SJCRH30 (cell line): ENCODE data around the gene TMSB4X. TPM values are rescaled to one million over a fixed set of nuclear protein-coding genes. Genes with fewer than 3 reads are reported as not detected.
"Not testable (repeated sequence)": the region's sequence is repeated elsewhere in the genome, so short reads cannot be mapped to it uniquely, and the experiment has no call there.

Source experiments
- DNase-seq, 2 experiments: peaks; one replicate each; pipeline ENCODE4 v3.0.0-alpha.2; 2015 to 2020
- H3K27ac ChIP-seq: fragments of 250-450 bp; sonication (Bioruptor Pico); 2 replicates; pipeline ENCODE4 v1.5.1; 2020; ENCODE audit warnings: mild to moderate bottlenecking, moderate library complexity
- H3K27me3 ChIP-seq: fragments of 250-450 bp; sonication (Bioruptor Pico); 2 replicates; pipeline ENCODE4 v1.5.1; 2020; ENCODE audit warnings: mild to moderate bottlenecking, moderate library complexity
- H3K36me3 ChIP-seq: fragments of 250-450 bp; sonication (Bioruptor Pico); 2 replicates; pipeline ENCODE4 v1.5.1; 2020; ENCODE audit warnings: mild to moderate bottlenecking, moderate library complexity
- H3K4me1 ChIP-seq: fragments of 250-450 bp; sonication (Bioruptor Pico); 2 replicates; pipeline ENCODE4 v1.5.1; 2020; ENCODE audit warnings: mild to moderate bottlenecking, moderate library complexity
- H3K4me3 ChIP-seq: fragments of 250-450 bp; sonication (Bioruptor Pico); 2 replicates; pipeline ENCODE4 v1.5.1; 2020; ENCODE audit warnings: mild to moderate bottlenecking, moderate library complexity
- H3K9me3 ChIP-seq: fragments of 250-450 bp; sonication (Bioruptor Pico); replicated peaks from 2 replicates; pipeline ENCODE4 v1.5.1; 2020; ENCODE audit warnings: mild to moderate bottlenecking, moderate library complexity
- total RNA-seq: library from RNA; depleted of rRNA; stranded (reverse); fragments of >200 nt; shearing (Covaris generic); gene quantifications from 2 replicates; pipeline ENCODE4 v1.2.3, GENCODE V29; 2014

Gene TMSB4X
- total RNA-seq, 1 experiment from 2014 or later, result 1,274 TPM

DNA sequence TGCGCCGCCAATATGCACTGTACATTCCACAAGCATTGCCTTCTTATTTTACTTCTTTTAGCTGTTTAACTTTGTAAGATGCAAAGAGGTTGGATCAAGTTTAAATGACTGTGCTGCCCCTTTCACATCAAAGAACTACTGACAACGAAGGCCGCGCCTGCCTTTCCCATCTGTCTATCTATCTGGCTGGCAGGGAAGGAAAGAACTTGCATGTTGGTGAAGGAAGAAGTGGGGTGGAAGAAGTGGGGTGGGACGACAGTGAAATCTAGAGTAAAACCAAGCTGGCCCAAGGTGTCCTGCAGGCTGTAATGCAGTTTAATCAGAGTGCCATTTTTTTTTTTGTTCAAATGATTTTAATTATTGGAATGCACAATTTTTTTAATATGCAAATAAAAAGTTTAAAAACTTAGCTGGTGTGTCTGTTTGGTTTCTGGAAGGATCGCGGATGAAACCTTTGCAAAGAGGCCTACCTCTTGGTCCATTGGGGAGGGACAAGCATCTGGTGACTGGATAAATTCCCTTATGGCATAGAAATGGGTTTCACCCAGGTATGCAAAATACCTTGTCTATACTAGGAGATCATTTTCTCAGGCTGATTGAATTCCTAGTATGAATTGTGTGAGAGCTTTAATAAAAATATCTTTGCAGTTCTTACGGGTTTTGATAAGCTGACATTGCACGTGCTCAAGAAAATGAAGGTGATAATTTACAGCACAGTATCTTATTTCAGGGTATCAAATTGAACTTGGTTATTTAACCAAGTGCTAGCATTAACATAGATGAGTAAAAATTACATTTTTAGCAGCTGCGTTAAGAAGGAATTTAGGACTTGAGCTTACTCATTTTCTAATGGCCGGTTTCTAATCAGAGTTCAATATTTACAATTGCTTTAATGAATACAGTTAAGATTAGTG, 2.2 kb downstream of the TMSB4X start:
- not testable (repeated sequence) for H3K9me3 ChIP-seq, DNase-seq, H3K27me3 ChIP-seq
- peak overlapping the region; percentile 88 for H3K4me3 ChIP-seq
- peaks cover 21% of the 10 kb centered on the region for H3K36me3 ChIP-seq
- peaks cover 11% of the 10 kb centered on the region for H3K4me1 ChIP-seq
- H3K27ac ChIP-seq, result peak overlapping the region; percentile 87

DNA sequence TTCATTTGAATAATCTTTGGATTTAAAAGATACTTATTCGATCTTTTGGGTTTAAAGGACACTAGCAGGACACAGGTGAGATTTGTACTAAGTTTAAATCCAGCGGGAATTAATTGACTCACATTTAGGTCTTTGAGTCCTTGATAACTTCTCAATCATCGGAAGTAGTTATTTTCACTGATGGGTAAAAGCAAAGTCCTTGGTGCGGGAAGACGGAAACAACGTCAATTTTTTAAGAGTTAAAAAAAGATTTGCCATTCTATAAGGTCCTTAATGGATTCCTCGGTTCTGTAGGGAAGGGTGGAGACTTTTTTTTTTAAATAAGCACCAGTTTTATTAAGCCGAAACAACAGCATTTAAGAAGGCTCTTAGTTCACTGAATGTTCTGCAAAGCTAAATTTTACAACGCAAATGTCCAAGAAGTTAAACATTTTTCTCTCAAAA, 2.9 kb downstream of the TMSB4X start:
- DNase-seq, result no peak
- Histone ChIP-seq H3K27me3 (no peaks in the 10 kb centered on the region), H3K36me3 (peaks cover 21% of the 10 kb centered on the region), H3K9me3 (no peaks in the 10 kb centered on the region), H3K4me3 (peak overlapping the region; percentile 88; the same call in 1 of the 2 replicates), H3K4me1 (peaks cover 11% of the 10 kb centered on the region), H3K27ac (no peak overlapping the region; the same call in 1 of the 2 replicates)

GRCh38 chrX:12978205-12979025, 3.5 kb downstream of the TMSB4X start:
- Histone ChIP-seq H3K4me1 (peaks cover 13% of the 10 kb centered on the region), H3K4me3 (no peak overlapping the region), H3K9me3 (no peaks in the 10 kb centered on the region), H3K27ac (no peak overlapping the region; the same call in 1 of the 2 replicates), H3K36me3 (peaks cover 21% of the 10 kb centered on the region), H3K27me3 (no peaks in the 10 kb centered on the region)
- DNase-seq, result peak in 1 of 2 experiments; percentile 30

DNA sequence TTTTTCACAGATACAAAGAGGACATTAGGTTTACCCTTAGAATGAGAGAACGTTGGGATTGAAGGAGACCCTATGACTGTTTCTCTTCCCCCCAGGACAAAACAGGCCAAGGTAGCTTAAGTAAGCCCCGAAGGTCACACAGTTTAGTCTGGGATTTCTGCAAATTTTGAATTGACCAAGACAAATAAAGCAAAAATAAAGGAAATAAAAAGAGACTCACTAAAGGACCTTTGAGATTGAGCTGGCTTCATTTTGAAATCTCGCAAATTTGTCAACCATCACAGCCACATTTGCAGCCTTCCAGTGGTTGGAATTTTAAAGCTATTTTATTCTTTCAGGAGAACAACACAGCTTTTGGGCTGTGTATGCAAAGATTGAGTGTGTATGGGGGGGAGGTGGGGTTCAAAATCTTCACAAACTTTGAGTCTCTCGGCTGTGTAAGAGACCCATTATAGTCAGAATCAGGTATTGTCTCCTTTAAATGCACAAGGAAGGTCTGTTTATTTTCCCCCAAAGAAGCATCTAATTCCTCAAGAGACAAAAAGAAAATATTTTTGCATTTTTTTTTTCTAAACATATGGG, 4.2 kb downstream of the TMSB4X start:
- no peak overlapping the region for H3K4me3 ChIP-seq
- H3K4me1 ChIP-seq, result peaks cover 20% of the 10 kb centered on the region
- peaks cover 21% of the 10 kb centered on the region for H3K36me3 ChIP-seq
- no peak for DNase-seq
- no peak overlapping the region for H3K27ac ChIP-seq
- no peaks in the 10 kb centered on the region for H3K9me3 ChIP-seq
- no peaks in the 10 kb centered on the region for H3K27me3 ChIP-seq

GRCh38 chrX:12979616-12980015, 4.7 kb downstream of the TMSB4X start:
- H3K4me1 ChIP-seq, result peaks cover 23% of the 10 kb centered on the region
- H3K27me3 ChIP-seq, result no peaks in the 10 kb centered on the region
- no peak overlapping the region for H3K4me3 ChIP-seq
- H3K36me3 ChIP-seq, result peaks cover 21% of the 10 kb centered on the region
- no peaks in the 10 kb centered on the region for H3K9me3 ChIP-seq
- no peak overlapping the region for H3K27ac ChIP-seq
- DNase-seq, result no peak

DNA sequence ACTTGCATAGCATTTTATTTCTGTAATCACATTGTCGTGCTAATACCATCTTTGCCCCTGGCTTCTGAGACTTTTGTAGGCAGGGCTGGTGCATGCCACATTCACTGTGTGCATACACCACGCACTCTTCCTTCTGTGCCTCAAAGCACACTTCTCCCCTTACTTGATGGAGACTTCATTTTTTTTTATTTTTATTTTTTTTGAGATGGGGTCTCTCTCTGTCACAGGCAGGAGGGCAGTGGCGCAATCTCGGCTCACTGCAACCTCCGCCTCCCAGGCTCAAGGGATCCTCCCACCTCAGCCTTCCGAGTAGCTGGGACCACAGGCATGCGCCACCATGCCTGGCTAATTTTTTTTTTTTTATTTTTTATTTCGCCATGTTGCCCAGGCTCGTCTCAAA, 5.1 kb downstream of the TMSB4X start:
- H3K36me3 ChIP-seq, result peaks cover 21% of the 10 kb centered on the region
- H3K9me3 ChIP-seq, H3K4me3 ChIP-seq, H3K27ac ChIP-seq, DNase-seq, H3K27me3 ChIP-seq: not testable (repeated sequence)
- peaks cover 25% of the 10 kb centered on the region for H3K4me1 ChIP-seq

- H3K4me1 ChIP-seq, result peaks cover 32% of the 10 kb centered on the region
- no peak overlapping the region for H3K4me3 ChIP-seq
- H3K27ac ChIP-seq, result no peak overlapping the region
- no peaks in the 10 kb centered on the region; the same call in 1 of the 2 replicates for H3K9me3 ChIP-seq
- peaks cover 10% of the 10 kb centered on the region for H3K36me3 ChIP-seq
- no peaks in the 10 kb centered on the region for H3K27me3 ChIP-seq
- no peak for DNase-seq
These were observed 7.0 kb downstream of the TMSB4X start for GRCh38 chrX:12981880-12982279.

- H3K27me3 ChIP-seq, result no peaks in the 10 kb centered on the region
- peak; percentile 98 to 99 for DNase-seq
- no peaks in the 10 kb centered on the region for H3K36me3 ChIP-seq
- peaks cover 38% of the 10 kb centered on the region for H3K4me1 ChIP-seq
- peak overlapping the region; percentile 72 for H3K27ac ChIP-seq
- H3K4me3 ChIP-seq, result no peak overlapping the region
- no peaks in the 10 kb centered on the region; the same call in 1 of the 2 replicates for H3K9me3 ChIP-seq
These were observed 9.9 kb downstream of the TMSB4X start for GRCh38 chrX:12984603-12985319.

DNA sequence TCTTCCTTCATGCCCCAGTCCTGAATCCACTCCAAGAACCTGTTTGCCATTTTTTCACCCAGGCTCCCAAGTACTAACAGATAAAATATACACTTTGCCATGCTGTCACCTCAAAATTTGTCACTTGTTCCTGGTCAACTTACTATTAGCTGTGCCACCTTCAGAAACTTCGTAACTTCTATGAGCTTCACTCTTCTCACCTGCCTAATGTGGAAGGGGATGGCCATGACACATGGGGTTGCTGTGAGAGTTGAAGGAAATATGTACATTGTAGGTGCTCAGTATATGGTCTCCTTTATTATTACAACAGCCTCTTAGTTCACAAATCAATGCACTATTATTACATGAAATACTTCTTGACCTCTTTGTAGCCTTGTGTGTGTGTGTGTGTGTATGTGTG, 10.4 kb downstream of the TMSB4X start:
- no peaks in the 10 kb centered on the region for H3K27me3 ChIP-seq
- H3K9me3 ChIP-seq, result no peaks in the 10 kb centered on the region; the same call in 1 of the 2 replicates
- DNase-seq, result no peak
- H3K27ac ChIP-seq, result peak overlapping the region; percentile 72
- H3K4me3 ChIP-seq, result no peak overlapping the region
- peaks cover 39% of the 10 kb centered on the region for H3K4me1 ChIP-seq
- H3K36me3 ChIP-seq, result no peaks in the 10 kb centered on the region

DNA sequence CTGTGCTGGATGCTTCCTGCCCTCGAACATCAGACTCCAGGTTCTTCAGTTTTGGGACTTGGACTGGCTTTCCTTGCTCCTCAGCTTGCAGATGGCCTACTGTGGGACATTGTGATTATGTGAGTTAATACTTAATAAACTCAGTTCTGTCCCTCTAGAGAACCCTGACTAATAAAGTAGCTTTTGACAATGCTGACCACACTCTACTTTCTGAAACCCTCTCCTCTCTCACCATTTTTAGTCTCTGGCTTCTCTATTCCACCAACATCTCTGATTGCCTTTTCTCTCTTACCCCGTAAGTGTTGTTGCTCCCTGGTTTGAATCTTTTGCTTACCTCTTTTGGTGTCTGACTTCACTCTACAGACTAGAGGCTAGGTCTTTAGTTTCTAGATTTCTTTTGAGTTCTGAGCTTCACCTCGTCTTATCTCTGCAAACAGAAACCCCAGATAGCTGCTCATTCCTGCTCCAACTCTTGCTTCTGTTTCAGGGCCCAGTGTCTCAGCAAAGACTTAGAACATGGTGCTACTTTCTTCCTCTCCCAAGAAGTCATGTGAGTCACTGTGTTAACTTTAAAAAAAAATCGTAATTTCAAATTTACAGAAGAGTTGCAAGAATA, 11.4 kb downstream of the TMSB4X start:
- Histone ChIP-seq H3K36me3 (no peaks in the 10 kb centered on the region), H3K27ac (no peak overlapping the region), H3K27me3 (no peaks in the 10 kb centered on the region), H3K4me1 (peaks cover 39% of the 10 kb centered on the region), H3K9me3 (no peaks in the 10 kb centered on the region; the same call in 1 of the 2 replicates), H3K4me3 (no peak overlapping the region)
- no peak for DNase-seq

- no peaks in the 10 kb centered on the region; the same call in 1 of the 2 replicates for H3K9me3 ChIP-seq
- DNase-seq, result no peak
- peaks cover 39% of the 10 kb centered on the region for H3K4me1 ChIP-seq
These were observed 12.0 kb downstream of the TMSB4X start for GRCh38 chrX:12986886-12987285.

DNA sequence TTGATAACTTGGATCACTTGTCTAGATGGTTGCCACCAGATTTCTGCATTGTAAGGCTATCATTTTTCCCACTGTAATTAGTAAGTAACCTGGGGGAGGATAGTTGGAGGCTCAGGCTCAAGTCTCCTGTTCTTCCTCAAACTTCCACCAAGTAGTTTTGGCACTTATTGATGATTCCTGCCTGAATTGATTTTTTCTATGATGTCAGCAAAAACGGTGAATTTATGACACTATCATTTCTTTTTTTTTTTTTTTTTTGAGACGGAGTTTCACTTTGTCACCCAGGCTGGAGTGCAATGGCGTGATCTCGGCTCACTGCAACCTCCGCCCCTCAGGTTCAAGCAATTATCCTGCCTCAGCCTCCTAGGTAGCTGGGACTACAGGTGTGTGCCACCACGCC, 12.4 kb downstream of the TMSB4X start:
- Histone ChIP-seq H3K4me3 (no peak overlapping the region), H3K36me3 (no peaks in the 10 kb centered on the region), H3K9me3 (no peaks in the 10 kb centered on the region; the same call in 1 of the 2 replicates), H3K4me1 (peaks cover 39% of the 10 kb centered on the region), H3K27ac (no peak overlapping the region), H3K27me3 (no peaks in the 10 kb centered on the region)
- DNase-seq, result no peak

More at GRCh38 chrX:12986886-12987285, 12.0 kb downstream of the TMSB4X start:
- Histone ChIP-seq H3K27me3 (no peaks in the 10 kb centered on the region), H3K4me3 (no peak overlapping the region), H3K27ac (no peak overlapping the region), H3K36me3 (no peaks in the 10 kb centered on the region)

DNA sequence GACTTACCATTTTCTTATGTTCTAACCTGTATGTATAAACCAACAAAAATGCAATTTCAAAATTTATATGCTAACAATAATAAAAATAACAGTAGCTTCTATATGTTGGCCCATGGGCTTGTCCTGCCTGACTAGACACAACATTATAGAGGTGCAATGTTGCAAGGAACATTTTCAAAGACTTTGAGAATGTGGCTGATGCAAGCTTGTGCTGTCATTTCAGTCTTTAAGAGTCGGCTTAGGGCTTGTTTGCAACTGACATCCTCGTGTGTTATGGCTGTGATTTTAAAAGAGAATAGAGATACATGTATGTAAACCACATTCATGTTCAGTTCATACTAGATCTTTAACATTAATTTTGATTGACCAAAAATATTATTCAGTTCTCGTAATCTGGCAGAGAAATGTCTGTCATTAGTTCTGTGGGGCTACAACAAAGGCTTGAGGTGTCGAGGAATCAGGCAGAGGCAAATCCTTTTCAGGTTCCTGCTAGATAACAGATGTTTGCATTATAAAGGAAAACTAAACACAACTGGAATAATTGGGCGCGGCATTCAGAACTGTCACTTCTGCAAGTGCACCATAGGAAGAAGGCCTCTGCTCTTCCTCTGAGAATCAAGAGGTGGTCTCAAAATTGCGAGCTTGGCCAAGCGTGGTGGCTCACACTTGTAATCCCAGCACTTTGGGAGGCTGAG, 13.1 kb downstream of the TMSB4X start:
- H3K27me3 ChIP-seq, result no peaks in the 10 kb centered on the region
- no peaks in the 10 kb centered on the region for H3K36me3 ChIP-seq
- peaks cover 39% of the 10 kb centered on the region for H3K4me1 ChIP-seq
- no peak overlapping the region for H3K4me3 ChIP-seq
- H3K27ac ChIP-seq, result no peak overlapping the region
- no peak for DNase-seq
- H3K9me3 ChIP-seq, result no peaks in the 10 kb centered on the region; the same call in 1 of the 2 replicates
